Activated naive CD4-positive, alpha-beta T cell (primary cell): ENCODE data around the gene KIRREL3.
"Not testable (repeated sequence)": the region's sequence is repeated elsewhere in the genome, so short reads cannot be mapped to it uniquely, and the experiment has no call there.

Experiments used
- DNase-seq, 4 experiments: peaks; one replicate each; lab custom pipeline; 2025; lab: John Stamatoyannopoulos, UW

KIRREL3 gene

GRCh38 chr11:126952533-126952932, 48.0 kb downstream of the KIRREL3 start:
- not testable (repeated sequence) for DNase-seq

DNA sequence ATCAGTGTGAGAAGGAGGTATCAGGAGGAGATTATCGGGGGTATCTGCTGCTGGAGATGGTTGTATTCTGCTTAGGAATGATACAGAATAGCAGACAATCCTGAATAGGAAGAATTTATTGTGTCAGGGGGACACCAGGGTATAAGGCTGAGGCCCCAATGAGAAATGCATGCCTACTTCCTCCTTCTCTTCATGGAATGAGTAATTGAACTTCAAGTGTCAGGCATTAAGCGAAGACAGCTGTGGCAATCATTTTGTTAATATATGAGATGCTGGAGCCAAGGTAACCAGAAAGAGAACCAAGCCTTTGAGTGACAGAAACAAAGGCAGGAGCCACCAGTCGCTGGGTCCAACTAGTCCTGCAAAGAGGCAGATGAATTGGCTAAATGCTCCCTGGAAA, 49.1 kb downstream of the KIRREL3 start:
- DNase-seq = no peak

GRCh38 chr11:126949066-126949891, 51.3 kb downstream of the KIRREL3 start:
- no peak for DNase-seq

GRCh38 chr11:126948563-126948962, 52.0 kb downstream of the KIRREL3 start:
- DNase-seq = no peak

DNA sequence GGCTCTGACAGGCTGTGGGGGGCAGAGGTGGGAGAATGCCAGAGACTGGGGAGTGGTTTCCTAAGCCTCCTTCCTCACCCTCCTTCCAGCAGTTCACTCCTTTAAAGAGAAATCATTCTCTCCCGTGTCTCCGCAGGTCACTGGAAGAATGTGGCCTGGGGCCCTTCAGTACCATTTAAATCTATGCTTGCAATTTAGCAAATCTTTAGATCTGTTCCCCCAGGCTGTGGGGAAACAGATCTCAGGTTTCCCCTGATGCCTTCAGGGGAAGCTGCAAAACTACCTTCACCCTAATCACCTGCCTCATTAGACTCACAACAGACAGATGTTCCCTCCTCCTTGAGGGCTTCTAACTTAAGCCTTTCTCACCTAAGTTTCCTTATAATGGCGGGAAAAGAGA, 55.3 kb downstream of the KIRREL3 start:
- DNase-seq = no peak

- no peak for DNase-seq
These were observed 57.3 kb downstream of the KIRREL3 start for GRCh38 chr11:126943316-126943715.

- DNase-seq = no peak
These were observed 58.4 kb downstream of the KIRREL3 start for GRCh38 chr11:126942146-126942545.

- no peak for DNase-seq
These were observed 61.0 kb downstream of the KIRREL3 start for GRCh38 chr11:126939552-126939951.

DNA sequence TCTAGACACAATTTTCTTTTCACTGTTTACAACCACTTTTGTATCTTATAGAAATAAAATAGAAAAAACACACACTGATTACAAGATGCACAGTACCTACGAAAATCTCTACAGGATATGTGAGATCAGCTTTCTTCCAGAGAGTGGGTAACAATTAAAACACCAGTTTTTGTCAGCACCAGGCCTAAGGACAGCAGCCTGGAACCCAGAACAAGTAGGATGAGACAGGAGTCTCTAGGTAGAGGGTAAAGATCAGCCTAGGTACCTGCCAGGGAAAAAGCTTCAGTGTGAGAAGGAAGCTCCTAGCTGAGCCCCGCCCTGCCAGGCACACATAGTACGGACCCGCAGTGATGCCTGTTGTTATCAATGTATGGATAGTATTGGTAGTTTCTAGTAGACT, 61.9 kb downstream of the KIRREL3 start:
- DNase-seq = no peak

DNA sequence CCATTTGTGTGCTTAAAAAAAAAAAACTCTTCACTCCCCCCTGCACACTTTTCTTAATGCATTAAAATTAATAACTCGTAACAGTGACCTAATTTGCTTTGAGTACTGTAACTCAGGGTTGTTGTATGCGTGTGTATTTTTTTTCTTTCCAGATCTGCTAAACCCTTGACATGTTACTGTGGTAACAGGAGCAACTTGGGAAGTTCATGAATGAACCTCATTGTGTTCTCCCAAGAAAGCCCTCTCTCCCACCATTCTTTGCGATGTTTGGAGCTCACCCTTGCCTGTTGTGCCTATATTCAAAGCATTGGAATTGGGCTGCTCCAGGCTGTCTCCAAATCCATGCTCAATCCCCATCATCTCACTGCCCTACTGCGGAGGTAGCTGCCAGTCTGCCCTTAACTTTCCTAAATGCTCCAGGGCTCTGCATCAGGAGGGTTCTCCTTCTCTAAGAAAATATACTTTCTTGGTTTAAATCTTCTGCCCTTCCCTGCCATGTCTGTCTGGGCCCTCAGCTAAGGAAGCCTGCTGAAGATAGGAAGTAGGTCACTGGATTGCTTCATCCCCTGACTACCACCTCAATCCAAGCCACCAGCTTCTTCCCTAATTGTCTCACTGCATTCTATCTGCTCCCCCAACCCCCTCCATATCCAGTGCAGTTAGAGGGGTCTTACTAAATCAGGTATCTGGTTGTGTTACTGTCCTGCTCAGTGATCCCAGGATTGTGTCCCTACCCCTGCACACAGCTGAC, 70.3 kb downstream of the KIRREL3 start:
- no peak for DNase-seq

DNA sequence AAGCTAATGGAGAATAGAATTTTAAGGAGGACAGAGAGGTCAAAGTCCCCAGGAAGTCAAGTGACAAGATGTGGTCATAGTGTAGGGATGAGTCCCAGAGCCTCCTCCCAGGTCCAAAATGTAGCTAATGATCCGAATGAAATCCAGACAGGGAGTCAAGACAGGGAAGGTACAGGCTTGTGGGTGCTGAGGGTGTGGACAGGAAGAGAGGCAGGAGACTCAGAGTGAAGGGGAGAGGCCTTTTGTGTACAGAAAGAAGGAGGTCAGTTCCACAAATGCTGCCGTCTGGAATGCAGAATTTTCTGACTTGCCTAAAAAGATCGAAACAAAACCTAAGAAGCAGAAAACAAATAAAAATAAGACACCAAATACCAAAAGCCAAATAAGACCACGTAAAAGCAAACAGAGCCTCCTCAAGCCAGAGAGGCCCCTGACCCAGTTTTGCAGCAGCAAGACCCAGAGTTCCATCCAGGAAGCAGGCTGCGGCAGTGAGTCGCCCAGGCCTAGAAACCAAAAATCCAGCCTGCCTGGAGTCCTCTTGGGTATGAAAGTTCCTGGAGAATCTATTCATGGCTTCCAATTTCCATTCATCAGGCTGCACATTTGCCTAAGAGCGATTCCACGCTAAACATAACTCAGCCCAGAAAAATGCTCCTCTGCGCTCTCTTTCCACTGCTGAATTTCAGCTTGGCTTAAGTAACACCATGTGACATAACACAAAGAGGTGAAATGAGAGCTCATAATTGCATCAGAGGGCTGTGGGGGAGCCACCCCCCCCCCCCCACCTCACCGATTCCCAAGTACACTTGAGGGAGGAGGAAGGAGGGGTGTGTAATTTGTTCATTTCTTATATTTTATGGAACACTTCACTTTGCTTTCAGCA, 71.2 kb downstream of the KIRREL3 start:
- DNase-seq = no peak

GRCh38 chr11:126927623-126928022, 72.9 kb downstream of the KIRREL3 start:
- DNase-seq = no peak

DNA sequence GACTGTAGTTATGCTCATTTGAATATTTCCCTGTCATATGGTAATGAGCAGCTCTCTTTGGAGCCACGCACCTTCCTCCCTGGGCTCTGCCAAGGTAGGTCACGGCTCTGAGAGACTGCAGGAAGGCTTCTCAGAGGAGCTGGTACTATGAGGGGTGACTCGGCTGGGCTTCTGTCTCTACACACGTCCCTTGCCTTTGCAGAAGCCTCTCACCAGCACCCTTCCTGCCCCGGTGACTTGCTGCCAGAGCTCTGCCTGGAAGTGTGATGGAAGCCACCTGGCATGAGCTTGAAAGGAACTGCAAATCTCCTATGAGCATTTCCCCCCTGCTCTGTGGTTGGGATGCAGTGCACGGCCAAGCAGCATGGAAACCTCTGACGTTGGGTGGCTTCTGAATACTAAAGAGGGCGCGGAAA, 74.2 kb downstream of the KIRREL3 start:
- DNase-seq = no peak

DNA sequence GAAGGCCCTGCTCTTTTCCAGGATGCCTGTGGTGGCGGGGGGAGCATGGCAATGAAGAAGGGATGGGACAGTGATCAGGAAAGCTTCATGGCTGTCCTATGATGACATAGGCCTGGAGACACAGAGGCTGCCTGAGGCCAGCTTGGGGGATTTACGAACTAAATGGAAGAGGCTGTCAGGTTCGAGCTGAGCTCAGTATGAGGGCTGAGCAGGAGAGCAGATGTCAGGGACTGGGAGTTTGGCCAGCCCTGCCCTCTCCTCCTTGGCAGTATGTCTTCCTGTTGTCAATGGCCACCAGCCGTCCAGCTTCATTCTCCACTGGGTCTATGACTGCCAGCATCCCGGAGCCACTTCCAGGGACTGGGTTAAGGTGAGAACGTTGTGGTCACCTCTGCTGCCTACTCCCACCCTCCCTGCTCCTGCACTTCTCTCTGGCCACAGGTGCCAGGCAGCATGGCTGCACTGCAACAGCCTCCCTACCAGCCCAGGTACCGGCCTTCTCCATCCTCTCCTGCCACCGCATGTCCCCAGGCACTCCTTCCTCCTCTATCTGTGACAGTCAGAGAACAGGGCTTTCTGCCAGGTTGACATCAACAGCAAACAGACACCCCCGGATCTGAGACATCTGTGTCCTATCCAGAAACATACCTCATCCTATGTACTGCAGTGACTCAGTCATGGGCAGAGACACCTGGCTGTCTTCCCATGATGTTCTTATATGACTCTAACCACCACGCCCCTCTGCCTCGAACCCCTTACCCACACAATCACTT, 75.1 kb downstream of the KIRREL3 start:
- no peak for DNase-seq

- no peak for DNase-seq
These were observed 76.1 kb downstream of the KIRREL3 start for GRCh38 chr11:126924376-126925040.

DNA sequence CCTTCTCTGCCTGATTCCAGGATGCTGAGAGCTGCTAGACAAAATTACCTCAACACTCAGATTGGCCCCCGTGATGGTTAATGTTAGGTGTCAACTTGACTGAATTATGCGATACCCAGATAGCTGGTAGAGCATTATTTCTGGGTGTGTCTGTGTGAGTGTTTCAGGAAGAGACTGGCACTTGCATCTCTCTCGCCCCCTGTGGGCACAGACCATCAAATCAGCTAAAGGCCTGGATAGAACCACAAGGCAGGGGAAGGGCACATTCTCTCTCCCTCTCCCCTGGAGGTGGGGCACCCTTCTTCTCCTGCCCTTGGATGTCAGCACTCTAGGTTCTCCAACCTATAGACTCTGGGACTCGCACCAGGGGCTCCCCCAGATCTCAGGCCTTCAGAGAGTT, 79.7 kb downstream of the KIRREL3 start:
- DNase-seq = no peak

DNA sequence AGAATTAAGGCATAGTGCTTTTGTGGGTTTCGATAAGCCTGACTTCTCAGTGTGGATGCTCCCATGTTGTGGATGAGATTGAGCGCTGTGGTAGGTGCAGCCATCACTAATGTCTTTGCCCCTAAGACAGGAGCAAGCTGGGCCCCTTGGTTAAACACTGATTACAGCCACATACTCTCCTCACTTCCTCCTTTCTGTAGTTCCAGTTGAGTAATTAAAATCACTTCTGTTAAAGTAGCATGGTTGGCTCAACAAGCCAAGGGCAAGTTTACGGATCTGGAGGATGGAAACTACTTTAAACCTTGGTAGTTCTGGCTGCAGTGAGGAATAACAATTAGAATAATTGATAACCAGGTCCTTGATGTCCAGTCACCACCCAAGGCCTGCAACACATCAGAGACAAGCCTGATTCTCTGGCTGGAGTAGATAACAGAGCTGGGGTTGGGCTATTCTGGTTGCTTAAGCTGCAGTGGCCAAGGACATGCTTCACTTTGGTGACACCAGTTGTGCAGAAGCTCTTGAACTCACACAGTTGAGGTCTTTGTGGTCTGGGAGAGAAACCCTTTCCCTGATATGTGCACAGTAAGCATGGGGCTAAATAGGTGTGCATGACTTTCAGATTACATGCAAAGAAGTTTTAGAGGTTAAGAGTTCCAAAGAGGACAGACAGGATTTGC, 81.3 kb downstream of the KIRREL3 start:
- no peak for DNase-seq

GRCh38 chr11:126918556-126918955, 82.0 kb downstream of the KIRREL3 start:
- DNase-seq = no peak

DNA sequence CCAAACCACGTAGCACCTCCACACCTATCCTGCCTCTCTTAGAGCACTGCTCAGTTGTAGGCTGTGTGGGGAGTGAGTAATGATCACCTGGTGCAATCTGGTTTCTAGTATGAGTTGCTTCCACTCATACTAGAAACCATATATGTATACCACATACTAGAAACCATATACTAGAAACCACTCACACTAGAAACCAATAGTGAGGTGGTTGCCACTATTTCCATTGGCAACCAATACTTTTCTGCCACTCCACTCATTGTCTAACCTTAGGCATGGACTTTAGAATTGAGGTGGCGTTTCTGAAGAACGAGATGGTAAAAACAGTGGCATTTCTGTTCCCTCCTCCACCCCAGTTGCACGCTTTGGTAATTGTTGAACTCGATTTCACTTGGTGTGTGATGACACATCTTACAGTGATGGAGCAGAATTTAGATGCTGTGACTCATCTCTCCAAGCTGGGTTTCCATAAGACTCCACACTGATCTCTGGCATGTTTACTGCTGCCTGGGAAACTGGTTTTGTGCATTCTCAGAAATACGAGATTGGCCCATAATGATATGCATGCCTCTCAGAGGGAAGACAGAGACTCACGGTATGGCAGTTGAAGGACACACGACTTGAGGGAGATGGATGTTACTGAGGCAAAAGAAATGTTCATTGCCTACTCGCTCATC, 82.9 kb downstream of the KIRREL3 start:
- no peak for DNase-seq

GRCh38 chr11:126915430-126915829, 85.1 kb downstream of the KIRREL3 start:
- no peak for DNase-seq
